Skin epidermis (tissue), 12 donors: ENCODE results near the gene CHST15.
A peak's percentile ranks its signal among the peaks of the same experiment; 100 is the strongest.
"Not testable (repeated sequence)": the region's sequence is repeated elsewhere in the genome, so short reads cannot be mapped to it uniquely, and the experiment has no call there.

ENCODE experiments used
- H3K27ac ChIP-seq, 21 experiments: fragments of 200-600 bp; sonication (generic) in 11 of 21; one replicate each; pipeline ENCODE4 v1.5.0; 2020; ENCODE audit warnings: mild to moderate bottlenecking in 3 of 21, inconsistent platforms in 2 of 21, moderate library complexity in 2 of 21
- H3K4me3 ChIP-seq, 7 experiments: fragments of 200-600 bp; sonication (generic) in 2 of 7; one replicate each; pipeline ENCODE4 v1.5.0; 2020; ENCODE audit warnings: inconsistent platforms in 2 of 7, mild to moderate bottlenecking in 2 of 7, moderate library complexity in 1 of 7

Gene CHST15

GRCh38 chr10:124037784-124038183 lies 55.6 kb downstream of the CHST15 start:
- no peak overlapping the region for H3K4me3 ChIP-seq
- no peak overlapping the region for H3K27ac ChIP-seq

GRCh38 chr10:124037286-124037685 lies 56.1 kb downstream of the CHST15 start:
- Histone ChIP-seq H3K27ac (no peak overlapping the region), H3K4me3 (no peak overlapping the region)

GRCh38 chr10:124036746-124037145 lies 56.7 kb downstream of the CHST15 start:
- Histone ChIP-seq H3K27ac (peak overlapping the region in 1 of 21 experiments; percentile 17), H3K4me3 (no peak overlapping the region)

GRCh38 chr10:124035928-124036558 lies 57.4 kb downstream of the CHST15 start:
- H3K4me3 ChIP-seq: no peak overlapping the region
- H3K27ac ChIP-seq: peak overlapping the region in 5 of 21 experiments; percentile 16 to 65 (median 45)

GRCh38 chr10:124035306-124035927 lies 58.0 kb downstream of the CHST15 start:
- peak overlapping the region in 6 of 21 experiments; percentile 16 to 65 (median 36) for H3K27ac ChIP-seq
- no peak overlapping the region for H3K4me3 ChIP-seq

- peak overlapping the region in 3 of 21 experiments; percentile 29 to 65 (median 39) for H3K27ac ChIP-seq
- H3K4me3 ChIP-seq: not testable (repeated sequence)
Observed at GRCh38 chr10:124034576-124035305, 58.7 kb downstream of the CHST15 start.

- no peak overlapping the region for H3K4me3 ChIP-seq
- no peak overlapping the region for H3K27ac ChIP-seq
Observed at GRCh38 chr10:124033887-124034218, 59.5 kb downstream of the CHST15 start.

- Histone ChIP-seq H3K4me3 (no peak overlapping the region), H3K27ac (no peak overlapping the region)
Observed at GRCh38 chr10:124032971-124033886, 60.2 kb downstream of the CHST15 start.

GRCh38 chr10:124032087-124032935 lies 61.1 kb downstream of the CHST15 start:
- no peak overlapping the region for H3K4me3 ChIP-seq
- no peak overlapping the region for H3K27ac ChIP-seq

GRCh38 chr10:124030492-124031110 lies 62.8 kb downstream of the CHST15 start:
- Histone ChIP-seq H3K27ac (no peak overlapping the region), H3K4me3 (no peak overlapping the region)

GRCh38 chr10:124030061-124030460 lies 63.3 kb downstream of the CHST15 start:
- Histone ChIP-seq H3K4me3 (no peak overlapping the region), H3K27ac (no peak overlapping the region)

- H3K27ac ChIP-seq: no peak overlapping the region
Observed at GRCh38 chr10:124029559-124029958, 63.8 kb downstream of the CHST15 start.

GRCh38 chr10:124028700-124029480 lies 64.5 kb downstream of the CHST15 start:
- Histone ChIP-seq H3K4me3 (no peak overlapping the region), H3K27ac (no peak overlapping the region)

More at GRCh38 chr10:124029559-124029958, 63.8 kb downstream of the CHST15 start:
- H3K4me3 ChIP-seq: no peak overlapping the region

- no peak overlapping the region for H3K27ac ChIP-seq
- no peak overlapping the region for H3K4me3 ChIP-seq
Observed at GRCh38 chr10:124027651-124028050, 65.7 kb downstream of the CHST15 start.

- Histone ChIP-seq H3K4me3 (no peak overlapping the region), H3K27ac (no peak overlapping the region)
Observed at GRCh38 chr10:124027031-124027611, 66.3 kb downstream of the CHST15 start.

GRCh38 chr10:124026589-124026939 lies 66.8 kb downstream of the CHST15 start:
- Histone ChIP-seq H3K4me3 (no peak overlapping the region), H3K27ac (no peak overlapping the region)
